ENCODE measurements around the gene METTL16.

GRCh38 chr17:2438823-2439222 lies 72.9 kb downstream of the METTL16 start:
- TF ChIP-seq, protein P1, sequence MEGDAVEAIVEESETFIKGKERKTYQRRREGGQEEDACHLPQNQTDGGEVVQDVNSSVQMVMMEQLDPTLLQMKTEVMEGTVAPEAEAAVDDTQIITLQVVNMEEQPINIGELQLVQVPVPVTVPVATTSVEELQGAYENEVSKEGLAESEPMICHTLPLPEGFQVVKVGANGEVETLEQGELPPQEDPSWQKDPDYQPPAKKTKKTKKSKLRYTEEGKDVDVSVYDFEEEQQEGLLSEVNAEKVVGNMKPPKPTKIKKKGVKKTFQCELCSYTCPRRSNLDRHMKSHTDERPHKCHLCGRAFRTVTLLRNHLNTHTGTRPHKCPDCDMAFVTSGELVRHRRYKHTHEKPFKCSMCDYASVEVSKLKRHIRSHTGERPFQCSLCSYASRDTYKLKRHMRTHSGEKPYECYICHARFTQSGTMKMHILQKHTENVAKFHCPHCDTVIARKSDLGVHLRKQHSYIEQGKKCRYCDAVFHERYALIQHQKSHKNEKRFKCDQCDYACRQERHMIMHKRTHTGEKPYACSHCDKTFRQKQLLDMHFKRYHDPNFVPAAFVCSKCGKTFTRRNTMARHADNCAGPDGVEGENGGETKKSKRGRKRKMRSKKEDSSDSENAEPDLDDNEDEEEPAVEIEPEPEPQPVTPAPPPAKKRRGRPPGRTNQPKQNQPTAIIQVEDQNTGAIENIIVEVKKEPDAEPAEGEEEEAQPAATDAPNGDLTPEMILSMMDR (conservative IDR thresholded peaks at IDR 0.05), result no peak
- TF ChIP-seq ZFX (IDR thresholded peaks at IDR 0.05), result no peak

All from C4-2B (cell line).